Immature natural killer cell (primary cell): ENCODE measurements around the gene TRERF1. TPM values are rescaled to one million over a fixed set of nuclear protein-coding genes. Genes with fewer than 3 reads are reported as not detected.
A peak's percentile ranks its signal among the peaks of the same experiment; 100 is the strongest.
"Not testable (repeated sequence)": the region's sequence is repeated elsewhere in the genome, so short reads cannot be mapped to it uniquely, and the experiment has no call there.

Source experiments
- DNase-seq, 3 donors: peaks; one replicate each; pipeline ENCODE4 v3.0.0; 2022; ENCODE audit warnings: mixed read lengths in 1 of 3
- H3K27ac Mint-ChIP-seq, 6 donors: one replicate each; pipeline ENCODE4 v1.8.0; 2020; ENCODE audit warnings: mixed read lengths in 6 of 6, mild to moderate bottlenecking in 5 of 6, inconsistent platforms in 4 of 6, moderate library complexity in 3 of 6
- H3K27me3 Mint-ChIP-seq, 3 donors: one replicate each; pipeline ENCODE4 v1.8.0; 2020 to 2021; ENCODE audit warnings: low read depth in 3 of 3, mild to moderate bottlenecking in 3 of 3, mixed read lengths in 3 of 3, moderate library complexity in 3 of 3, inconsistent platforms in 1 of 3
- H3K36me3 Mint-ChIP-seq, 3 donors: one replicate each; pipeline ENCODE4 v1.8.0; 2020; ENCODE audit warnings: mixed read lengths in 3 of 3, inconsistent platforms in 2 of 3, mild to moderate bottlenecking in 2 of 3
- H3K4me1 Mint-ChIP-seq, 2 donors: one replicate each; pipeline ENCODE4 v1.8.0; 2020; ENCODE audit warnings: inconsistent platforms in 2 of 2, mild to moderate bottlenecking in 2 of 2, mixed read lengths in 2 of 2, moderate library complexity in 1 of 2
- H3K4me3 Mint-ChIP-seq, 5 donors: one replicate each; pipeline ENCODE4 v1.8.0; 2020; ENCODE audit warnings: mild to moderate bottlenecking in 5 of 5, mixed read lengths in 5 of 5, inconsistent platforms in 3 of 5, moderate library complexity in 3 of 5
- H3K9me3 Mint-ChIP-seq, 6 donors: one replicate each; pipeline ENCODE4 v1.8.0; 2020; ENCODE audit warnings: mild to moderate bottlenecking in 6 of 6, mixed read lengths in 6 of 6, inconsistent platforms in 4 of 6, moderate library complexity in 3 of 6
- polyA plus RNA-seq, 3 donors: library from polyadenylated mRNA; unstranded; fragments of 300-500 nt; fragmentation: Illumina TruSeq; gene quantifications; one replicate each; pipeline ENCODE4 v1.2.3, GENCODE V29; 2021

TRERF1 gene
- polyA plus RNA-seq, 3 donors from 2014 or later = 1.5 to 8.8 (median 2.1) TPM

DNA sequence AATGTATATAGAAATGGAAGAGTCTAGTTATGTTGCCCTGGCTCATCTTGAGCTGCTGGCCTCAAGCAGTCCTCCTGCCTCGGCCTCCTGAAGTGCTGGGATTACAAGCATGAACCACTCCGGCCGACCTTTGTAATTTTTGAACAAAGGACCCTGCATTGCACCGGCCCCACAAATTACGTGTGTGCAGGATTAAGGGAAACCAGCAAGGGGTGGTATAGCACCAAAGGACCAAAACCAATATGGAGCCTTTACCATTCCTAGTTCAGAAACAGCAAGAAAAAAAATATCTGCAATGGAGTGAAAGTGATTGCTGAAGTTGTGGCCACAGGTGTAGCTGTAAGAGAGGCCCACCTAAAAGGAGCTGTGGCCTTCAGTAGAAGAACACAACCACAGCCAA, 8.2 kb upstream of the TRERF1 start:
- Mint-ChIP-seq H3K4me1 (no peaks in the 10 kb centered on the region), H3K27ac (no peak overlapping the region), H3K36me3 (no peaks in the 10 kb centered on the region), H3K27me3 (peaks cover 0 to 5% (median 0%) of the 10 kb centered on the region in 3 donors), H3K9me3 (no peaks in the 10 kb centered on the region), H3K4me3 (no peak overlapping the region)
- no peak for DNase-seq

GRCh38 chr6:42454428-42454791, 2.7 kb upstream of the TRERF1 start:
- DNase-seq = no peak
- Mint-ChIP-seq H3K27ac (peak overlapping the region in 2 of 6 donors; percentile 37 to 73), H3K36me3 (no peaks in the 10 kb centered on the region)

GRCh38 chr6:42453654-42454427, 2.1 kb upstream of the TRERF1 start:
- DNase-seq = peak in 1 of 3 donors; percentile 7
- Mint-ChIP-seq H3K9me3 (no peaks in the 10 kb centered on the region), H3K36me3 (no peaks in the 10 kb centered on the region), H3K27me3 (peaks cover 2 to 10% (median 5%) of the 10 kb centered on the region in 3 donors), H3K4me3 (peak overlapping the region; percentile 75 to 99 (median 86)), H3K27ac (peak overlapping the region in 5 of 6 donors; percentile 12 to 73 (median 37)), H3K4me1 (peaks cover 29 to 32% of the 10 kb centered on the region in 2 donors)

More at GRCh38 chr6:42454428-42454791, 2.7 kb upstream of the TRERF1 start:
- peaks cover 2 to 10% (median 5%) of the 10 kb centered on the region in 3 donors for H3K27me3 Mint-ChIP-seq
- no peaks in the 10 kb centered on the region for H3K9me3 Mint-ChIP-seq
- H3K4me3 Mint-ChIP-seq = peak overlapping the region; percentile 75 to 99 (median 86)
- peaks cover 23 to 27% of the 10 kb centered on the region in 2 donors for H3K4me1 Mint-ChIP-seq

DNA sequence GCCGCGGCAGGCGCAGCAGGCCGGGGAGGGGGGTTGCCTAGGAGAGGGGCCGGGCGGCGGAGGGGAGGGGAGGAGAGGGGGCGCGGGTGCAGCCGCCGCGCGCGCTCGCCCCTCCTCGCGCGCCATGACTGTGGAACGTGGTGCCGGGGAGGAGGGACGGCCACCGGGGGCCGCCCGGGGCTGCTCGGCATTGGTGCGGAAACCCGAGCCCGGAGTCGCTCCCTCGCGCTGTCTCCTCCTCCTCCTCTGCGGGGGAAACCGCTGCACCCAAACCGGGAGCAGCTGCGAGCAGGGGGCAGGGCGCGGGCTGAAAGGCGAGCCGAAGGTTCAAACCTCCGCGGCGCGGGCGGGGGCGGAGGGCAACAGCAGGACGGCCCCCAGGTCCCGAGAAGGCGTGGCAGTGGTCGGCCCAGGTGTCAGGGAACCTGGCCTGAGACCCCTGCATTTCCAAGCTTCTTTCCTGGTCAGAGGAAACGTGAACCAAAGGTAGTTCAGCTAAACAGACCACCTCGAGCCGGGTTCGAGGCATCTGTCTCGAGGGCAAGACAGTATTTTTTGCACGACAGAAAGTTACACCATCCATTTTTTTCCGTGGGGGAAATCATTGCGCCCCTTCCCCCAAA, 1.4 kb upstream of the TRERF1 start:
- H3K4me3 Mint-ChIP-seq = peak overlapping the region; percentile 86 to 99 (median 95)
- H3K9me3 Mint-ChIP-seq = no peaks in the 10 kb centered on the region
- peaks cover 36 to 39% of the 10 kb centered on the region in 2 donors for H3K4me1 Mint-ChIP-seq
- H3K36me3 Mint-ChIP-seq = no peaks in the 10 kb centered on the region
- H3K27me3 Mint-ChIP-seq = peaks cover 2 to 10% (median 5%) of the 10 kb centered on the region in 3 donors
- DNase-seq = peak; percentile 68 to 74 (median 70)
- H3K27ac Mint-ChIP-seq = no peak overlapping the region

DNA sequence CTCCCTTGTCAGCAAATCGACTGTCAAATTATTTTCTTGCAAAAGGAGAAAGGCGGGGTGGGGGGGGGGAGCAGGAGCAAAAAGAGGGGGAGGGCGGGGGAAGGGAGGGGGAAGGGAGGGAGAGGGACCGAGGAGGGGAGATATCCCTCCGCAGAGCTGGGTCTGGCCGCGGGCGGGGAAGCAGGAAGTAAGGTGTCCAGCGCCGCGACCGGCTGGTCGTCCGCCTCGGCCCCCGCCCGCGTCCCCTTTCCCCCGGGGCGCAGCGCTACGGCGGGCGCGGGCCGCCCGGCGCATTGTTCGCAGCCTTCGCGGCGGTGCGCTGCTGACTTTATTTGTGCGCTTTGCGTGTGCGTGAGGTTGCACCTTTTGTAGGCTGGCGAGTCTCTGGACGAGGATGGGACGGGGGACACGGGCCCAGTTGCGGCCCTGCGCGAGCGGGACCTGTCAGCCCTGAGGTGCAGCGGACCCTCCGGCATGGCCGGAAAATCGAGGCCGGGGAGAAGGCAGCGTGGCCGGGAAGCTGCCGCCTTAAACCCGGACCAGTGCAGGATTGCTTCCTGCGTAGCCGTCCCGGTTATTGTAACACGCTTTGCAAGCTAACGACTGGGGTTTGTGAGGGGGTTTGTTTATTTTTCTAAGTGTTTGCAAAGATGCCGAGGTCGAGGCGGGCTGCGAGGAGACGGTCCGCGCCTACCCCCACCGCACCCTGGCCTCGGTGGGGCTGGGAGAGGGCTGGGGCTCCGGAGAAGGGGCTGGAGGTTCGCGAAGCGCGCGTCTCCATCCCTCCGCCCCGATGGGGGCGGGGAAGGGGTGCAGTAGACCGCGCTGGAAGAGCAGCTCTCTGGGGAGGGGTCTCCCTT, 675 bp upstream of the TRERF1 start:
- H3K4me3 Mint-ChIP-seq = peak overlapping the region; percentile 95 to 99 (median 99)
- H3K36me3 Mint-ChIP-seq = no peaks in the 10 kb centered on the region
- peaks cover 2 to 7% (median 5%) of the 10 kb centered on the region in 3 donors for H3K27me3 Mint-ChIP-seq
- no peaks in the 10 kb centered on the region for H3K9me3 Mint-ChIP-seq
- H3K4me1 Mint-ChIP-seq = peaks cover 43 to 47% of the 10 kb centered on the region in 2 donors
- peak overlapping the region in 5 of 6 donors; percentile 69 to 91 (median 81) for H3K27ac Mint-ChIP-seq
- DNase-seq = peak; percentile 39 to 53 (median 48)

GRCh38 chr6:42450477-42451332, 1.0 kb downstream of the TRERF1 start:
- no peaks in the 10 kb centered on the region for H3K9me3 Mint-ChIP-seq
- peak in 2 of 3 donors; percentile 19 to 28 for DNase-seq
- H3K36me3 Mint-ChIP-seq = no peaks in the 10 kb centered on the region
- H3K4me1 Mint-ChIP-seq = peaks cover 48 to 60% of the 10 kb centered on the region in 2 donors
- peak overlapping the region; percentile 95 to 99 (median 99) for H3K4me3 Mint-ChIP-seq
- H3K27ac Mint-ChIP-seq = peak overlapping the region; percentile 72 to 92 (median 86)
- H3K27me3 Mint-ChIP-seq = peaks cover 2 to 7% (median 5%) of the 10 kb centered on the region in 3 donors

- H3K27me3 Mint-ChIP-seq = peaks cover 2 to 7% (median 5%) of the 10 kb centered on the region in 3 donors
- peak overlapping the region; percentile 72 to 92 (median 86) for H3K27ac Mint-ChIP-seq
- H3K4me1 Mint-ChIP-seq = peaks cover 54 to 67% of the 10 kb centered on the region in 2 donors
- peak in 1 of 3 donors; percentile 3 for DNase-seq
- H3K4me3 Mint-ChIP-seq = peak overlapping the region; percentile 95 to 99 (median 99)
- peaks cover 0 to 4% (median 0%) of the 10 kb centered on the region in 3 donors for H3K36me3 Mint-ChIP-seq
- no peaks in the 10 kb centered on the region for H3K9me3 Mint-ChIP-seq
Observed at GRCh38 chr6:42449917-42450476, 1.7 kb downstream of the TRERF1 start.

- H3K27me3 Mint-ChIP-seq = peaks cover 0 to 7% (median 5%) of the 10 kb centered on the region in 3 donors
- peaks cover 0 to 8% (median 0%) of the 10 kb centered on the region in 3 donors for H3K36me3 Mint-ChIP-seq
- peak overlapping the region; percentile 95 to 99 (median 99) for H3K4me3 Mint-ChIP-seq
- H3K4me1 Mint-ChIP-seq = peaks cover 58 to 71% of the 10 kb centered on the region in 2 donors
- no peaks in the 10 kb centered on the region for H3K9me3 Mint-ChIP-seq
- peak; percentile 26 to 47 (median 26) for DNase-seq
- peak overlapping the region; percentile 72 to 92 (median 86) for H3K27ac Mint-ChIP-seq
Observed at GRCh38 chr6:42448927-42449659, 2.6 kb downstream of the TRERF1 start.

DNA sequence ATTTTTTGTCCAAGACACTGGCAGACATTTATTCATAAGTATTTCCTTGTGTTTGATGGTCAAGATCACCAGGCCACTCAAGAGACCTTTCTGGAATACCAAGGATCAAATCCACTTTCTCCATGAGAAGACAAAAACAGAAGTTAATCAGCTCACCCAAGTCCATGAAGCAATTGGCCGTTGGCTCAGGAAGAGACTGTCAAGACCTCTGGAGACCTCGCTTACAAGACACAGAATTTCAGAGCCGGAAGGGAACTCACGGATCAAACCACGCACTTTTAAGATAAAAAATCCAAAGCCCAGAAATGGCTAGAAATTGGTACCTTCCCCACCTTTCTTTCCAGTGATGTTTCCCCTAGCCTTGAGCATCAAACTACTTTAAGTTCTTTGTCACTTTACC, 3.3 kb downstream of the TRERF1 start:
- peaks cover 0 to 8% (median 0%) of the 10 kb centered on the region in 3 donors for H3K36me3 Mint-ChIP-seq
- peak overlapping the region; percentile 95 to 99 (median 99) for H3K4me3 Mint-ChIP-seq
- H3K27ac Mint-ChIP-seq = peak overlapping the region; percentile 72 to 92 (median 86)
- peaks cover 0 to 5% (median 5%) of the 10 kb centered on the region in 3 donors for H3K27me3 Mint-ChIP-seq
- DNase-seq = no peak
- peaks cover 59 to 71% of the 10 kb centered on the region in 2 donors for H3K4me1 Mint-ChIP-seq
- no peaks in the 10 kb centered on the region for H3K9me3 Mint-ChIP-seq

DNA sequence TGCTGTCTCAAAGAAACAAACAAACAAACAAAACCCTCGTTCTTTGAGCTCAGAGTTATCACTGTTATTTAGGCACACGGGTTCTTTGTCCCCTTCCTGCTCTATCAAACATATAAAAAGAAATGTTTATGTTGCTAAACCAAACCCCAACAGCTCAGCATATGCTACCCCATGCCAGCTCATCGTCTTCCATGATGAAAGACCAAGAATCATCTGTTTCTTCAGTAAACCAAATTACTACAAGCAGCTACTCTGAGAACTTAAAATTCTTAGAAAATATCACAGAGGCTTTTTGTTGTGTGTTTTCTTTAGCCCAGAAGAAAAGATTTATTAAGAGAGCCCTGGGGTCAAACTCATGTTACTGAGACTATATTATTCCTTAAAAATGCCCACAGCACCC, 4.7 kb downstream of the TRERF1 start:
- Mint-ChIP-seq H3K9me3 (no peaks in the 10 kb centered on the region), H3K36me3 (peaks cover 0 to 8% (median 0%) of the 10 kb centered on the region in 3 donors), H3K27ac (peak overlapping the region in 4 of 6 donors; percentile 60 to 92 (median 76)), H3K4me3 (no peak overlapping the region), H3K4me1 (peaks cover 59 to 75% of the 10 kb centered on the region in 2 donors), H3K27me3 (peaks cover 0 to 5% (median 2%) of the 10 kb centered on the region in 3 donors)
- no peak for DNase-seq

- H3K4me3 Mint-ChIP-seq = no peak overlapping the region
- H3K27ac Mint-ChIP-seq = peak overlapping the region in 2 of 6 donors; percentile 29 to 51
- DNase-seq = no peak
- H3K4me1 Mint-ChIP-seq = peaks cover 61 to 79% of the 10 kb centered on the region in 2 donors
- peaks cover 0 to 8% (median 0%) of the 10 kb centered on the region in 3 donors for H3K36me3 Mint-ChIP-seq
- no peaks in the 10 kb centered on the region for H3K27me3 Mint-ChIP-seq
- no peaks in the 10 kb centered on the region for H3K9me3 Mint-ChIP-seq
Observed at GRCh38 chr6:42446370-42446769, 5.4 kb downstream of the TRERF1 start.

GRCh38 chr6:42445955-42446354, 5.8 kb downstream of the TRERF1 start:
- not testable (repeated sequence) for H3K9me3 Mint-ChIP-seq, H3K27me3 Mint-ChIP-seq, DNase-seq, H3K4me3 Mint-ChIP-seq, H3K36me3 Mint-ChIP-seq
- H3K27ac Mint-ChIP-seq = peak overlapping the region in 2 of 6 donors; percentile 37 to 51
- peaks cover 61 to 83% of the 10 kb centered on the region in 2 donors for H3K4me1 Mint-ChIP-seq
